SH-SY5Y (cell line): ENCODE measurements around the gene KEAP1.

ENCODE experiments used
- GATA2 ChIP-seq: IDR thresholded peaks from 2 replicates; pipeline ENCODE4 v1.6.1; 2011; ENCODE audit warnings: mild to moderate bottlenecking, low read depth, low read length
- GATA3 ChIP-seq: IDR thresholded peaks from 2 replicates; pipeline ENCODE4 v1.6.1; 2011; ENCODE audit warnings: low read depth, mild to moderate bottlenecking, low read length, moderate library complexity

- TF ChIP-seq GATA2 (no peak), GATA3 (no peak)
These were observed 32.5 kb upstream of the KEAP1 start for GRCh38 chr19:10535613-10536012.
